Gastrocnemius medialis (tissue), 4 donors: ENCODE data around the gene MAGI1. TPM values are rescaled to one million over a fixed set of nuclear protein-coding genes. Genes with fewer than 3 reads are reported as not detected.

Experiments
- ATAC-seq, 2 donors: fragments of 150-250 bp; one replicate each; pipeline ENCODE4 v1.9.1; 2016
- DNase-seq, 2 donors: peaks; one replicate each; pipeline ENCODE4 v3.0.0-alpha.2; 2019
- H3K27ac ChIP-seq, 4 donors: fragments of 200-600 bp; sonication (generic); 1 replicate in 1 of 4; 2 replicates in 3 of 4; pipeline ENCODE4 v1.5.1; 2016 to 2018; ENCODE audit warnings: mild to moderate bottlenecking in 2 of 4, moderate library complexity in 1 of 4
- H3K27me3 ChIP-seq, 3 donors: fragments of 200-600 bp; sonication (generic) in 2 of 3; 1 replicate in 1 of 3; 2 replicates in 2 of 3; pipeline versions ENCODE4 v1.5.1 to v1.6.0; 2016 to 2019; ENCODE audit warnings: mild to moderate bottlenecking in 1 of 3, moderate library complexity in 1 of 3
- H3K36me3 ChIP-seq, 2 donors: fragments of 200-600 bp; sonication (generic) in 1 of 2; one replicate each; pipeline ENCODE4 v1.5.1; 2017 to 2018
- H3K4me1 ChIP-seq, 2 donors: fragments of 200-600 bp; sonication (generic) in 1 of 2; one replicate each; pipeline ENCODE4 v1.5.1; 2016 to 2017; ENCODE audit warnings: mild to moderate bottlenecking in 2 of 2
- H3K4me3 ChIP-seq, 4 donors: fragments of 200-600 bp; sonication (generic) in 3 of 4; 1 replicate in 1 of 4; 2 replicates in 3 of 4; pipeline ENCODE4 v1.5.1; 2016 to 2019; ENCODE audit warnings: mild to moderate bottlenecking in 2 of 4
- H3K9me3 ChIP-seq, 3 donors: fragments of 200-600 bp; sonication (generic) in 2 of 3; 1 replicate in 1 of 3; 2 replicates in 2 of 3; pipeline ENCODE4 v1.5.1; 2016 to 2019
- CTCF ChIP-seq, 5 experiments: fragments of 450-650 bp in 3 of 5; fragments of 200-600 bp in 2 of 5; sonication (generic) in 2 of 5; IDR thresholded peaks in 4 of 5; conservative IDR thresholded peaks in 1 of 5; 1 replicate in 4 of 5; 2 replicates in 1 of 5; pipeline ENCODE4 v1.5.1; 2016 to 2019; ENCODE audit warnings: antibody characterized with exemption in 5 of 5, mild to moderate bottlenecking in 3 of 5, moderate library complexity in 3 of 5
- POLR2A ChIP-seq, 2 donors: fragments of 450-650 bp; IDR thresholded peaks; one replicate each; pipeline ENCODE4 v1.6.1; 2017; ENCODE audit warnings: antibody characterized with exemption in 2 of 2, mild to moderate bottlenecking in 2 of 2, moderate library complexity in 2 of 2
- in situ Hi-C, 4 donors: fragments of 200-750 bp; cut with MboI; loops; one replicate each; pipeline versions ENCODE4 v1.15.0 to v1.8.0; 2017; ENCODE audit warnings: low sequenced_read_pairs in 4 of 4
- intact Hi-C: fragments of 100-400 bp; cut with DNase I; formaldehyde crosslinking; loops from one replicate; pipeline ENCODE4 v1.15.1; 2023; ENCODE audit warnings: low total_unique reads
- total RNA-seq, 4 donors: library from RNA; depleted of rRNA; stranded (reverse); fragments of >200 nt; gene quantifications; one replicate each; pipeline versions ENCODE4 v1.1.0 to v1.2.3, GENCODE V29; 2016

MAGI1 gene
- total RNA-seq, 4 donors from 2014 or later: 2.6 to 7.5 (median 3.9) TPM

GRCh38 chr3:65409176-65409569 lies 629.5 kb downstream of the MAGI1 start:
- intact Hi-C loops: no loop called here

GRCh38 chr3:65408531-65409175 lies 630.1 kb downstream of the MAGI1 start:
- in situ Hi-C loops: loop anchor here in 3 of 4 donors (25.0 kb wide), 2 partner anchors 721 to 871 kb away; partner anchors contain the start of gene ADAMTS9 (in 1 of the 3)
- ATAC-seq: no peak
- no peaks in the 10 kb centered on the region for H3K9me3 ChIP-seq
- no peak for TF ChIP-seq POLR2A (IDR thresholded peaks at IDR 0.05)
- TF ChIP-seq CTCF (IDR thresholded peaks at IDR 0.05 in 4 of 5, conservative IDR thresholded peaks at IDR 0.05 in 1 of 5): no peak
- DNase-seq: no peak
- H3K27ac ChIP-seq: peak overlapping the region in 3 of 4 donors; percentile 56 to 65 (median 62)
- H3K4me1 ChIP-seq: peaks cover 17 to 30% of the 10 kb centered on the region in 2 donors
- no peaks in the 10 kb centered on the region for H3K36me3 ChIP-seq
- no peak overlapping the region for H3K4me3 ChIP-seq
- H3K27me3 ChIP-seq: no peaks in the 10 kb centered on the region
- intact Hi-C loops: no loop called here

More at GRCh38 chr3:65409176-65409569, 629.5 kb downstream of the MAGI1 start:
- Histone ChIP-seq H3K27ac (peak overlapping the region in 3 of 4 donors; percentile 56 to 65 (median 62)), H3K36me3 (no peaks in the 10 kb centered on the region), H3K27me3 (no peaks in the 10 kb centered on the region), H3K9me3 (no peaks in the 10 kb centered on the region), H3K4me1 (peaks cover 18 to 36% of the 10 kb centered on the region in 2 donors), H3K4me3 (no peak overlapping the region)
- no peak for TF ChIP-seq POLR2A (IDR thresholded peaks at IDR 0.05)
- no peak for TF ChIP-seq CTCF (IDR thresholded peaks at IDR 0.05 in 4 of 5, conservative IDR thresholded peaks at IDR 0.05 in 1 of 5)
- in situ Hi-C loops: loop anchor here in 3 of 4 donors (25.0 kb wide), 2 partner anchors 722 to 872 kb away; partner anchors contain the start of gene ADAMTS9 (in 1 of the 3)
- ATAC-seq: no peak
- DNase-seq: no peak

- Histone ChIP-seq H3K27me3 (no peaks in the 10 kb centered on the region), H3K27ac (no peak overlapping the region), H3K36me3 (no peaks in the 10 kb centered on the region), H3K9me3 (no peaks in the 10 kb centered on the region), H3K4me1 (peaks cover under 1 to 11% of the 10 kb centered on the region in 2 donors), H3K4me3 (no peak overlapping the region)
- intact Hi-C loops: no loop called here
- in situ Hi-C loops: loop anchor here in 3 of 4 donors (25.0 kb wide), 2 partner anchors 719 to 869 kb away; partner anchors contain the start of gene ADAMTS9 (in 1 of the 3)
- ATAC-seq (peak in 1 of 2 donors; percentile 66), DNase-seq (no peak)
- TF ChIP-seq CTCF (IDR thresholded peaks at IDR 0.05 in 4 of 5, conservative IDR thresholded peaks at IDR 0.05 in 1 of 5): no peak
Measured at GRCh38 chr3:65406470-65406869, 632.2 kb downstream of the MAGI1 start.

GRCh38 chr3:65402597-65402996 lies 636.1 kb downstream of the MAGI1 start:
- no peaks in the 10 kb centered on the region for H3K4me1 ChIP-seq
- ATAC-seq (peak; percentile 64 to 82), DNase-seq (peak; percentile 33 to 52)
- no peaks in the 10 kb centered on the region for H3K27me3 ChIP-seq
- intact Hi-C loops: no loop called here
- H3K9me3 ChIP-seq: no peaks in the 10 kb centered on the region
- no peak for TF ChIP-seq POLR2A (IDR thresholded peaks at IDR 0.05)
- no peak for TF ChIP-seq CTCF (IDR thresholded peaks at IDR 0.05 in 4 of 5, conservative IDR thresholded peaks at IDR 0.05 in 1 of 5)
- H3K27ac ChIP-seq: no peak overlapping the region
- H3K36me3 ChIP-seq: no peaks in the 10 kb centered on the region
- in situ Hi-C loops: loop anchor here in 3 of 4 donors (25.0 kb wide), 2 partner anchors 715 to 865 kb away; partner anchors contain the start of gene ADAMTS9 (in 1 of the 3)
- H3K4me3 ChIP-seq: no peak overlapping the region
